ENCODE measurements around the gene HIP1.
"Not testable (repeated sequence)": the region's sequence is repeated elsewhere in the genome, so short reads cannot be mapped to it uniquely, and the experiment has no call there.

Gene HIP1

GRCh38 chr7:75575488-75576121, 163.1 kb downstream of the HIP1 start:
- no peak for DNase-seq (ENCODE audit: low read depth in 2 of 2)

- no peak for DNase-seq (ENCODE audit: low read depth in 2 of 2)
Observed at GRCh38 chr7:75573477-75574019, 165.2 kb downstream of the HIP1 start.

GRCh38 chr7:75572814-75573213, 165.9 kb downstream of the HIP1 start:
- no peak for DNase-seq (ENCODE audit: low read depth in 2 of 2)

- no peak for DNase-seq (ENCODE audit: low read depth in 2 of 2)
Observed at GRCh38 chr7:75572396-75572795, 166.3 kb downstream of the HIP1 start.

GRCh38 chr7:75571209-75571608, 167.5 kb downstream of the HIP1 start:
- DNase-seq (ENCODE audit: low read depth in 2 of 2) = no peak

GRCh38 chr7:75569629-75570282, 169.0 kb downstream of the HIP1 start:
- not testable (repeated sequence) for DNase-seq (ENCODE audit: low read depth in 2 of 2)

- no peak for DNase-seq (ENCODE audit: low read depth in 2 of 2)
Observed at GRCh38 chr7:75567948-75568595, 170.7 kb downstream of the HIP1 start.

GRCh38 chr7:75565132-75565837, 173.5 kb downstream of the HIP1 start:
- DNase-seq (ENCODE audit: low read depth in 2 of 2) = no peak

GRCh38 chr7:75563171-75563570, 175.6 kb downstream of the HIP1 start:
- no peak for DNase-seq (ENCODE audit: low read depth in 2 of 2)

GRCh38 chr7:75559976-75560365, 178.8 kb downstream of the HIP1 start:
- no peak for DNase-seq (ENCODE audit: low read depth in 2 of 2)

GRCh38 chr7:75559355-75559975, 179.3 kb downstream of the HIP1 start:
- no peak for DNase-seq (ENCODE audit: low read depth in 2 of 2)

GRCh38 chr7:75556835-75557234, 181.9 kb downstream of the HIP1 start:
- not testable (repeated sequence) for DNase-seq (ENCODE audit: low read depth in 2 of 2)

GRCh38 chr7:75555736-75556135, 183.0 kb downstream of the HIP1 start:
- DNase-seq (ENCODE audit: low read depth in 2 of 2) = no peak

- DNase-seq (ENCODE audit: low read depth in 2 of 2) = no peak
Observed at GRCh38 chr7:75546237-75547015, 192.3 kb downstream of the HIP1 start.

GRCh38 chr7:75537731-75538130, 201.0 kb downstream of the HIP1 start:
- DNase-seq (ENCODE audit: low read depth in 2 of 2) = no peak

- DNase-seq (ENCODE audit: low read depth in 2 of 2) = no peak
Observed at GRCh38 chr7:75536940-75537538, 201.7 kb downstream of the HIP1 start.

GRCh38 chr7:75536491-75536890, 202.2 kb downstream of the HIP1 start:
- DNase-seq (ENCODE audit: low read depth in 2 of 2) = no peak

- no peak for DNase-seq (ENCODE audit: low read depth in 2 of 2)
Observed at GRCh38 chr7:75534727-75535307, 203.9 kb downstream of the HIP1 start.

GRCh38 chr7:75533926-75534325, 204.8 kb downstream of the HIP1 start:
- no peak for DNase-seq (ENCODE audit: low read depth in 2 of 2)

- DNase-seq (ENCODE audit: low read depth in 2 of 2) = no peak
Observed at GRCh38 chr7:75532639-75533038, 206.1 kb downstream of the HIP1 start.
